Gastroesophageal sphincter (tissue), 3 donors: ENCODE results near the gene LHFPL2.

Experiments
- POLR2A ChIP-seq, 2 donors: fragments of 450-650 bp; IDR thresholded peaks; one replicate each; pipeline ENCODE4 v1.6.1; 2017; ENCODE audit warnings: antibody characterized with exemption in 2 of 2, mild to moderate bottlenecking in 2 of 2, moderate library complexity in 1 of 2
- TF ChIP-seq, protein P1 (sequence below), 4 experiments: fragments of 200-600 bp in 2 of 4; fragments of 450-650 bp in 2 of 4; sonication (generic) in 1 of 4; IDR thresholded peaks; one replicate each; pipeline ENCODE4 v1.5.1; 2017 to 2019; ENCODE audit warnings: antibody characterized with exemption in 4 of 4, mild to moderate bottlenecking in 2 of 4, moderate library complexity in 2 of 4

GRCh38 chr5:78638973-78639669 is 9.5 kb downstream of the LHFPL2 start:
- TF ChIP-seq, protein P1, sequence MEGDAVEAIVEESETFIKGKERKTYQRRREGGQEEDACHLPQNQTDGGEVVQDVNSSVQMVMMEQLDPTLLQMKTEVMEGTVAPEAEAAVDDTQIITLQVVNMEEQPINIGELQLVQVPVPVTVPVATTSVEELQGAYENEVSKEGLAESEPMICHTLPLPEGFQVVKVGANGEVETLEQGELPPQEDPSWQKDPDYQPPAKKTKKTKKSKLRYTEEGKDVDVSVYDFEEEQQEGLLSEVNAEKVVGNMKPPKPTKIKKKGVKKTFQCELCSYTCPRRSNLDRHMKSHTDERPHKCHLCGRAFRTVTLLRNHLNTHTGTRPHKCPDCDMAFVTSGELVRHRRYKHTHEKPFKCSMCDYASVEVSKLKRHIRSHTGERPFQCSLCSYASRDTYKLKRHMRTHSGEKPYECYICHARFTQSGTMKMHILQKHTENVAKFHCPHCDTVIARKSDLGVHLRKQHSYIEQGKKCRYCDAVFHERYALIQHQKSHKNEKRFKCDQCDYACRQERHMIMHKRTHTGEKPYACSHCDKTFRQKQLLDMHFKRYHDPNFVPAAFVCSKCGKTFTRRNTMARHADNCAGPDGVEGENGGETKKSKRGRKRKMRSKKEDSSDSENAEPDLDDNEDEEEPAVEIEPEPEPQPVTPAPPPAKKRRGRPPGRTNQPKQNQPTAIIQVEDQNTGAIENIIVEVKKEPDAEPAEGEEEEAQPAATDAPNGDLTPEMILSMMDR (IDR thresholded peaks at IDR 0.05), result no peak
- TF ChIP-seq POLR2A (IDR thresholded peaks at IDR 0.05), result no peak
